ENCODE results near the gene MLXIP.

DNA sequence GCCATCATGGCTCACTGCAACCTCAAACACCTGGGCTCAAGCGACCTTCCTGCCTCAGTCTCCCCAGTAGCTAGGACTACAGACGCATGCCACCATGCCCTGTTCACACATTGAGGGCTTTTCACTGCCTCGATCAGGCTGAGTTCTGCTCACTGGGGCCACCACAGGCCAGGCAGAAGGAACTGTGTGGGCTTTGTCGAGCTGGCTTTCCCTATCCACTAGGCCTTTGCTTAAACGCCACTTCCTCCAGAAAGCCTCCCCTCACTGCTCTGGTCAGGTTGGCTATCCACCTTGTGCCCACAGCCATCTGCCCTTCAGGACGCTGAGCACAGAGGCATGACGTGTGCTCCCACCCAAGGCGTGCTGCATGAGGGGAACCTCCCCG, 45.2 kb downstream of the MLXIP start:
- no peak for TF ChIP-seq ZFP30 (CRISPR knock-in tag; IDR thresholded peaks at IDR 0.05; ENCODE audit: borderline replicate concordance)
- TF ChIP-seq CBFB (CRISPR knock-in tag; IDR thresholded peaks at IDR 0.05), result no peak
- no peak for TF ChIP-seq ZNF146 (CRISPR knock-in tag; IDR thresholded peaks at IDR 0.05; ENCODE audit: unreplicated experiment)
- TF ChIP-seq ZNF76 (CRISPR knock-in tag; IDR thresholded peaks at IDR 0.05; ENCODE audit: borderline replicate concordance), result no peak
- TF ChIP-seq RNF2 (IDR thresholded peaks at IDR 0.05), result no peak
- no peak for TF ChIP-seq ETS2 (tag; IDR thresholded peaks at IDR 0.05; ENCODE audit: borderline replicate concordance, poor library complexity, severe bottlenecking)
- TF ChIP-seq SMAD3 (CRISPR knock-in tag; conservative IDR thresholded peaks at IDR 0.05), result no peak
- TF ChIP-seq, protein P1, sequence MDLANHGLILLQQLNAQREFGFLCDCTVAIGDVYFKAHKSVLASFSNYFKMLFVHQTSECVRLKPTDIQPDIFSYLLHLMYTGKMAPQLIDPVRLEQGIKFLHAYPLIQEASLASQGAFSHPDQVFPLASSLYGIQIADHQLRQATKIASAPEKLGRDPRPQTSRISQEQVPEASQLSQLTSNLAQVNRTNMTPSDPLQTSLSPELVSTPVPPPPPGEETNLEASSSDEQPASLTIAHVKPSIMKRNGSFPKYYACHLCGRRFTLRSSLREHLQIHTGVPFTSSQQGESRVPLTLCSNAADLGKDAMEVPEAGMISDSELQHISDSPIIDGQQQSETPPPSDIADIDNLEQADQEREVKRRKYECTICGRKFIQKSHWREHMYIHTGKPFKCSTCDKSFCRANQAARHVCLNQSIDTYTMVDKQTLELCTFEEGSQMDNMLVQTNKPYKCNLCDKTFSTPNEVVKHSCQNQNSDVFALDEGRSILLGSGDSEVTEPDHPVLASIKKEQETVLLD (IDR thresholded peaks at IDR 0.05), result no peak
- no peak for TF ChIP-seq SIX5 (IDR thresholded peaks at IDR 0.05; ENCODE audit: borderline replicate concordance in 1 of 2, insufficient read depth in 1 of 2, low read depth in 1 of 2, low read length in 2 of 2)

Data from K562 (cell line).